CD14-positive monocyte (primary cell): ENCODE results near the gene LNX2. TPM values are rescaled to one million over a fixed set of nuclear protein-coding genes. Genes with fewer than 3 reads are reported as not detected.

Experiments
- DNase-seq, 3 donors: peaks; one replicate each; pipeline ENCODE4 v3.0.0-alpha.2; 2011 to 2022
- H2AFZ ChIP-seq: 2 replicates; pipeline ENCODE4 v1.6.0; 2012; ENCODE audit warnings: mild to moderate bottlenecking, low read depth, low read length, inconsistent platforms; ENCODE audit not compliant: insufficient read depth, poor library complexity, severe bottlenecking
- H3K27ac ChIP-seq, 2 donors: 1 replicate in 1 of 2; 2 replicates in 1 of 2; pipeline ENCODE4 v1.5.1; 2012 to 2013; ENCODE audit warnings: low read length in 2 of 2, control low read depth in 1 of 2, inconsistent platforms in 1 of 2, low read depth in 1 of 2, mild to moderate bottlenecking in 1 of 2
- H3K27me3 ChIP-seq, 2 donors: one replicate each; pipeline versions ENCODE4 v1.6.0 to v1.6.1; 2011 to 2013; ENCODE audit warnings: low read length in 2 of 2; ENCODE audit not compliant: control insufficient read depth in 2 of 2, insufficient read depth in 2 of 2
- H3K36me3 ChIP-seq, 2 donors: replicated peaks in 1 of 2; 1 replicate in 1 of 2; 2 replicates in 1 of 2; pipeline versions ENCODE4 v1.5.1 to v1.6.1; 2012 to 2013; ENCODE audit warnings: low read length in 2 of 2, control low read depth in 1 of 2, inconsistent platforms in 1 of 2, mild to moderate bottlenecking in 1 of 2; ENCODE audit not compliant: insufficient read depth in 2 of 2, control insufficient read depth in 1 of 2
- H3K4me1 ChIP-seq, 2 donors: 1 replicate in 1 of 2; 2 replicates in 1 of 2; pipeline versions ENCODE4 v1.5.1 to v1.6.1; 2012 to 2013; ENCODE audit warnings: low read length in 2 of 2, control low read depth in 1 of 2, inconsistent platforms in 1 of 2, mild to moderate bottlenecking in 1 of 2, moderate library complexity in 1 of 2; ENCODE audit not compliant: insufficient read depth in 2 of 2, control insufficient read depth in 1 of 2
- H3K4me2 ChIP-seq: replicated peaks from 2 replicates; pipeline ENCODE3; 2012; ENCODE audit warnings: low read length, moderate library complexity, mild to moderate bottlenecking; ENCODE audit not compliant: poor library complexity, severe bottlenecking; ENCODE audit errors: extremely low read depth
- H3K4me3 ChIP-seq, 3 experiments: fragments of 200-600 bp in 1 of 3; sonication (generic) in 1 of 3; replicated peaks in 1 of 3; 1 replicate in 2 of 3; 2 replicates in 1 of 3; pipeline ENCODE4 v1.5.1; 2011 to 2013; ENCODE audit warnings: low read length in 3 of 3, mild to moderate bottlenecking in 3 of 3, control low read depth in 2 of 3, low read depth in 2 of 3, inconsistent platforms in 1 of 3, moderate library complexity in 1 of 3
- H3K79me2 ChIP-seq: 2 replicates; pipeline ENCODE4 v1.6.0; 2012; ENCODE audit warnings: mild to moderate bottlenecking, control low read depth, inconsistent platforms, low read length, moderate library complexity; ENCODE audit not compliant: insufficient read depth
- H3K9ac ChIP-seq: 2 replicates; pipeline ENCODE4 v1.6.0; 2017; ENCODE audit warnings: low read length, mild to moderate bottlenecking; ENCODE audit not compliant: insufficient read depth, poor library complexity, severe bottlenecking
- H3K9me3 ChIP-seq, 2 donors: replicated peaks in 1 of 2; 1 replicate in 1 of 2; 2 replicates in 1 of 2; pipeline versions ENCODE4 v1.5.1 to v1.6.1; 2012 to 2013; ENCODE audit warnings: low read length in 2 of 2, control low read depth in 1 of 2; ENCODE audit not compliant: control insufficient read depth in 1 of 2, insufficient read depth in 1 of 2
- H4K20me1 ChIP-seq: 2 replicates; pipeline ENCODE4 v1.6.0; 2012; ENCODE audit warnings: mild to moderate bottlenecking, low read length, control low read depth, moderate library complexity; ENCODE audit not compliant: insufficient read depth
- H3K27ac Mint-ChIP-seq, 7 donors: one replicate each; pipeline ENCODE4 v1.8.0; 2020; ENCODE audit warnings: mild to moderate bottlenecking in 7 of 7, mixed read lengths in 7 of 7, moderate library complexity in 6 of 7, inconsistent platforms in 2 of 7
- H3K27me3 Mint-ChIP-seq, 3 donors: one replicate each; pipeline ENCODE4 v1.8.0; 2021 to 2022; ENCODE audit warnings: low read depth in 3 of 3, mild to moderate bottlenecking in 3 of 3, mixed read lengths in 3 of 3, moderate library complexity in 3 of 3, inconsistent platforms in 1 of 3
- H3K36me3 Mint-ChIP-seq, 2 donors: one replicate each; pipeline ENCODE4 v1.8.0; 2020; ENCODE audit warnings: mixed read lengths in 2 of 2, inconsistent platforms in 1 of 2, mild to moderate bottlenecking in 1 of 2
- H3K4me1 Mint-ChIP-seq: one replicate; pipeline ENCODE4 v1.8.0; 2020; ENCODE audit warnings: mild to moderate bottlenecking, mixed read lengths
- H3K4me3 Mint-ChIP-seq, 2 donors: one replicate each; pipeline ENCODE4 v1.8.0; 2020; ENCODE audit warnings: mild to moderate bottlenecking in 2 of 2, mixed read lengths in 2 of 2, moderate library complexity in 1 of 2
- H3K9me3 Mint-ChIP-seq, 7 donors: one replicate each; pipeline ENCODE4 v1.8.0; 2020 to 2022; ENCODE audit warnings: mixed read lengths in 7 of 7, mild to moderate bottlenecking in 6 of 7, moderate library complexity in 6 of 7, inconsistent platforms in 2 of 7
- CTCF ChIP-seq: fragments of 200-600 bp; IDR thresholded peaks from one replicate; pipeline ENCODE4 v1.8.0; 2022; ENCODE audit warnings: antibody characterized with exemption, mild to moderate bottlenecking
- WGBS: methylation state at CpG from one replicate; pipeline ENCODE4 v1.1.5; 2013; ENCODE audit warnings: missing lambda C conversion rate; ENCODE audit not compliant: insufficient coverage; 5-methylcytosine and 5-hydroxymethylcytosine counted together
- intact Hi-C, 2 donors: fragments of 100-400 bp; cut with micrococcal nuclease; formaldehyde crosslinking; loops; one replicate each; pipeline versions ENCODE4 v1.15.0 to v1.15.1; 2023
- polyA plus RNA-seq, 3 donors: library from polyadenylated mRNA; depleted of rRNA in 1 of 3; unstranded in 2 of 3; stranded (reverse) in 1 of 3; fragments of 300-500 nt in 2 of 3; fragments of >200 nt in 1 of 3; fragmentation: Illumina TruSeq in 2 of 3; gene quantifications; 1 replicate in 2 of 3; 2 replicates in 1 of 3; pipeline ENCODE4 v1.2.3, GENCODE V29; 2012 to 2021

Gene LNX2
- polyA plus RNA-seq, 3 donors = 0.89 to 2.3 (median 1.5) TPM

- 13% methylated on average over 1 of the region's 2 CpGs for WGBS
- H3K4me3 ChIP-seq = no peak overlapping the region
- peaks cover 6% of the 10 kb centered on the region for H3K79me2 ChIP-seq
- Mint-ChIP-seq H3K27me3 (no peaks in the 10 kb centered on the region), H3K9me3 (no peaks in the 10 kb centered on the region), H3K4me3 (no peak overlapping the region), H3K4me1 (no peaks in the 10 kb centered on the region), H3K36me3 (no peaks in the 10 kb centered on the region), H3K27ac (no peak overlapping the region)
- H3K27ac ChIP-seq = no peak overlapping the region
- H3K36me3 ChIP-seq = no peaks in the 10 kb centered on the region
- H3K4me1 ChIP-seq = peaks cover 10% of the 10 kb centered on the region in 2 donors
- DNase-seq = no peak
- no peaks in the 10 kb centered on the region for H3K9me3 ChIP-seq
- intact Hi-C loops = no loop called here
- no peak overlapping the region for H3K4me2 ChIP-seq
- H3K9ac ChIP-seq = no peak overlapping the region
- peaks cover 14% of the 10 kb centered on the region for H4K20me1 ChIP-seq
- no peak for TF ChIP-seq CTCF
- no peak overlapping the region for H2AFZ ChIP-seq
- H3K27me3 ChIP-seq = no peaks in the 10 kb centered on the region
These were observed 25.1 kb downstream of the LNX2 start for GRCh38 chr13:27595055-27595811.

GRCh38 chr13:27593267-27593666 is 27.1 kb downstream of the LNX2 start:
- Histone ChIP-seq H4K20me1 (peaks cover 16% of the 10 kb centered on the region), H3K4me3 (no peak overlapping the region), H3K79me2 (no peaks in the 10 kb centered on the region), H3K9ac (no peak overlapping the region), H3K36me3 (no peaks in the 10 kb centered on the region), H3K27ac (no peak overlapping the region), H3K27me3 (no peaks in the 10 kb centered on the region), H3K4me1 (peaks cover 10% of the 10 kb centered on the region in 2 donors), H3K4me2 (no peak overlapping the region), H2AFZ (no peak overlapping the region), H3K9me3 (no peaks in the 10 kb centered on the region)
- H3K4me1 Mint-ChIP-seq = no peaks in the 10 kb centered on the region
- no peak for DNase-seq
- WGBS = 100% methylated on average over 1 of the region's 3 CpGs
- no peaks in the 10 kb centered on the region for H3K27me3 Mint-ChIP-seq
- intact Hi-C loops = no loop called here
- H3K9me3 Mint-ChIP-seq = no peaks in the 10 kb centered on the region
- H3K4me3 Mint-ChIP-seq = no peak overlapping the region
- H3K27ac Mint-ChIP-seq = no peak overlapping the region
- no peak for TF ChIP-seq CTCF
- no peaks in the 10 kb centered on the region for H3K36me3 Mint-ChIP-seq
